ENCODE measurements around the gene SFTPA2.
"Not testable (repeated sequence)": the region's sequence is repeated elsewhere in the genome, so short reads cannot be mapped to it uniquely, and the experiment has no call there.

Gene SFTPA2

DNA sequence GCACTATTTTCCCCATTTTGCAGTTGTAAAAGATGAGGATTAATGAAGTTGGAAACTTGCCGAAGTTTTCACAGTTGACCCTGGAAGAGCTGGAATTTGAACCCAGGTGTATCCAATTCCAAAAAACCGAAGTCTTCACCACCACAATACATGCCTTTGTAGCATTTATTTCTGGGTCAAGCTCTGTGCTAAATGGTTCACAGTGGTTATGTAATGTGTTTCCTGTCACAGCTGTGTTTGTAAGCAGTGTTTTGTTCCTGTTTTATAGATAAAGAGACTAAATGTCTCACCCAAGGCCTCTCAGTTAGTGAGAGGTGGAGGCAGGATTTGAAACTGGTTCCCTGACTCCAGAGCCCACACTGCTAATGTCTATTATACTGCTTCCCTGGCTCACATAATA lies 17.6 kb downstream of the SFTPA2 start:
- ChIA-PET POLR2A (no interaction called here), CTCF (interaction anchor here (1.0 kb wide), 1 partner anchor 12 kb away, joined by 3 read pairs; no protein-coding TSS in a partner anchor)
- TF ChIP-seq HDGF (IDR thresholded peaks at IDR 0.05; ENCODE audit: borderline replicate concordance) (no peak), BHLHE40 (IDR thresholded peaks at IDR 0.05; ENCODE audit: borderline replicate concordance) (no peak), FOXK2 (IDR thresholded peaks at IDR 0.05) (no peak), TARDBP (IDR thresholded peaks at IDR 0.05) (no peak), L3MBTL2 (conservative IDR thresholded peaks at IDR 0.05) (no peak), FOXA1 (IDR thresholded peaks at IDR 0.05) (no peak), SP1 (IDR thresholded peaks at IDR 0.05) (no peak)
- no peak for DNase-seq (ENCODE audit: extremely low spot score)

DNA sequence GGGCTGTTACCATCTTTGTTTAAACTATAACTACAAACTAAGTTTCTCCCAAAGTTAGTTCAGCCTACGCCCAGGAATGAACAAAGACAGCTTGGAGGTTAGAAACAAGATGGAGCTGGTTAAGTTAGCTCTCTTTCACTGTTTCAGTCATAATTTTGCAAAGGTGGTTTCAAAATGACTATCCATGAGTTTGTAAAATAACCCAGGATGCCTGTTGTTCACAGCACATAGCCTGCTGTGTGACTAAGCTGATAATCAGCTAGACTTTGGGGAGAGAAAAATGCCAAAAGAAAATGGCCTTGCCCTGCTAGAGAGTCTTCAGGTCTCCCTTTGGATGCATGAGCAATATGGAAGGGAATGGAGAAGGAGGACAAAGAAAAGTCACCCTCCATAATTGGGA lies 19.3 kb downstream of the SFTPA2 start:
- DNase-seq (ENCODE audit: extremely low spot score); POLR2A ChIA-PET; CTCF ChIA-PET: not testable (repeated sequence)

DNA sequence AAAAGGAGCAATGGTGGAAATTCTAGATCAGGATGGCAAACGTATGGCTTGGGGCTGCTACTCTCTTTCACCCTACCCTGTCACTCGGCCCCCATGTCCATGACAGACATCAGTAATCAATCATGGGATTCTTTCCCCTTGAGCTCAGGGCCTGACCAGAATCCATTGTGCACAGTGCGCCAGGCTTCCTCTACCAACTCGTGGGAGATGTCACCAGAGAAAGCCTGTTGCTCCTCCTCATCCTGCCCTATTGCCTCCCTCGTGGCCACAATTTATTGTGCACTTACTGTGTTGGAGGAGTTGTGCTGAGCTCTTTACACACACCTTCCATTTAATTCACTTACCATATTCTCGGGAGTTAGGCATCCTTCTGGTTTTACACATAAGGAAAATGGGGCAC lies 21.9 kb downstream of the SFTPA2 start:
- CTCF ChIA-PET; DNase-seq (ENCODE audit: extremely low spot score); POLR2A ChIA-PET: not testable (repeated sequence)

DNA sequence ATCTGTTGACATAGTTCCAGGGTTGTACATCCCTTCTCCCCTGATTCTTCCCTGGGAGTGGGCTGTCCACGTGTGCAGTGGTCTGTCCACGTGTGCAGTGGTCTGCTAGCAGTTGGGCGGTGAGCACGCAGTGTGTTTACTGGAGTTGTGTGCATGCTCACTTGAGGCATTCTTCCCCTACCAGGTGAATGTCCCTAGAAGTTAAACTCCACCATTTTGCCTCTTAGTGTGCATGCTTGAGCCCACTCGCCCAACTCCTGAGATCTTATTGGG lies 26.4 kb downstream of the SFTPA2 start:
- CTCF ChIA-PET; DNase-seq (ENCODE audit: extremely low spot score): not testable (repeated sequence)

DNA sequence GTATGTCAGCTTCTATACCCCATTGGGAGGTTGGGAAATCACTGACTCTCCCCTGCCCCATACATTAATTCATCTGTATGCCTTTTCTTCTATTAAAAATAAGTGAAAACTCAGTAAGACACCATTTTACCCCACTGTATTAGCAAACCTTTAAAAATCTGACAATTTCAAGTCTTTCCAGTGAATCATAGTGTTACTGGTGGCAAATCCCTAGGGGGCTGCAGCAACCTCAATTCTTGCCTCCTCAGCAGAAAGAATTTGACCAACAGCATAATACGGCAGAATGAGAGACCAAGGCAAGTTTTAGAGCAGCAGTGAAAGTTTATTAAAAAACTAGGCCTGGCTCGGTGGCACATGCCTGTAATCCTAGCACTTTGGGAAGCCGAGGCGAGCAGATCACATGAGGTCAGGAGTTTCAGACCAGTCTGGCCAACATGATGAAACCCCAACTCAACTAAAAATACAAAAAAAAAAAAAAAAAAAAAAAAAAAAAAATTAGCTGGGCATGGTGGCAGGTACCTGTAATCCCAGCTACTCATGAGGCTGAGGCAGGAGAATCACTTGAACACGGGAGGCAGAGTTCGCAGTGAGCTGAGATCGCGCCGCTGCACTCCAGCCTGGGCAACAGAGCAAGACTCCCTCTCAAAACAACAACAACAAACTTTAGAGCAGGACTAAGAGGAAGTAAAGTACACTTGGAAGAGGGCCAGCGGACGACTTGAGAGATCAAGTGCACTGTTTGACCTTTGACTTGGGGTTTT lies 26.9 kb downstream of the SFTPA2 start:
- DNase-seq (ENCODE audit: extremely low spot score); POLR2A ChIA-PET; CTCF ChIA-PET: not testable (repeated sequence)

More for the DNA sequence above, 26.4 kb downstream of the SFTPA2 start:
- POLR2A ChIA-PET = not testable (repeated sequence)

DNA sequence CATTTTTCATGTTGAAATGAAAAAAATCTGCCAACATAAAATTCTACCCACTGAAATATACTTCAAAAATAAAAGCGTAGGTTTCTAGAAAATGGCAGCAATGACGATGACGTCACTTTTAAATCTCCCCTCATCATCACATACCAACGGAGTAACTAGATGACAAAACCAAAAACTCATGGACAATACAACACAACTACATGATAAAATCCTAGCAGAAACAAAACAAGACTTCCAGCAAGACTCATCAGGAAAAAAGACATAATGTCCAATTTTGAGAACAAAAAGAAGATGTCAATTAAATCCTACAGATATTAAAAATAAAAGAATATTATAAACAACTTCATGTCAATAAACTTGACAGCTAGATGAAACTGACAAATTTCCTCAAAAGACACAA lies 31.9 kb downstream of the SFTPA2 start:
- DNase-seq (ENCODE audit: extremely low spot score); POLR2A ChIA-PET; CTCF ChIA-PET: not testable (repeated sequence)

DNA sequence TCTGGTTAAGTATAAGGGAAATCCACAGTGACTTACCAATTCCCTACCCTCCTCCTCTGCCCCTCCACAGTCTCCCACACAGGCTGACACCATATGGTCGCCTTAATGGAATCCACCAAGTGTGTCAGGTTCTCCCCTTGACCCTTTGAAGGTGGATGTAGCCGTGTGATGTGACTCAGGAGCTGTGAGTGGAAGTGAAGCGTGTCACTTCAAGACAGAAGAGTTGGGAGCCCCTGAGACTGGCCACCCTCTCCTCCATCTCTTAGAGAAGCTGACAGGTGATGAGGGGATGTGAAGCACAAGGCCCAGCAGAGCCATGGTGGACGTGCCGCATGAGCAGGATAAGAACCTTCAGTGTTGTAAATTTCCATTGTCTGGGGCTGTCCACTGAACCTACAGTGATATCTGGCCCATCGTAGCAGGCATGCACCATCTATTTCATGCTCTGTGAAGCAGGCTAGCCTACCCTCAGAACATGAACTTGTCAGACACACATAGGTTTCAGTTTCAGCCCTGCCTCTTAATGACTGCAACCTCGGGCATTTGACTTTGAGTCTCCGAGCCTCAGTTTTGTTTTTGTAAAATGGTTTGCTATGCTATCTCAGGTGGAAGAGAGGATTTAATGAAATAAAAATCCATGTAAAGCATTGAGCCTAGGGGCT lies 35.0 kb downstream of the SFTPA2 start:
- DNase-seq (ENCODE audit: extremely low spot score); POLR2A ChIA-PET; CTCF ChIA-PET: not testable (repeated sequence)

DNA sequence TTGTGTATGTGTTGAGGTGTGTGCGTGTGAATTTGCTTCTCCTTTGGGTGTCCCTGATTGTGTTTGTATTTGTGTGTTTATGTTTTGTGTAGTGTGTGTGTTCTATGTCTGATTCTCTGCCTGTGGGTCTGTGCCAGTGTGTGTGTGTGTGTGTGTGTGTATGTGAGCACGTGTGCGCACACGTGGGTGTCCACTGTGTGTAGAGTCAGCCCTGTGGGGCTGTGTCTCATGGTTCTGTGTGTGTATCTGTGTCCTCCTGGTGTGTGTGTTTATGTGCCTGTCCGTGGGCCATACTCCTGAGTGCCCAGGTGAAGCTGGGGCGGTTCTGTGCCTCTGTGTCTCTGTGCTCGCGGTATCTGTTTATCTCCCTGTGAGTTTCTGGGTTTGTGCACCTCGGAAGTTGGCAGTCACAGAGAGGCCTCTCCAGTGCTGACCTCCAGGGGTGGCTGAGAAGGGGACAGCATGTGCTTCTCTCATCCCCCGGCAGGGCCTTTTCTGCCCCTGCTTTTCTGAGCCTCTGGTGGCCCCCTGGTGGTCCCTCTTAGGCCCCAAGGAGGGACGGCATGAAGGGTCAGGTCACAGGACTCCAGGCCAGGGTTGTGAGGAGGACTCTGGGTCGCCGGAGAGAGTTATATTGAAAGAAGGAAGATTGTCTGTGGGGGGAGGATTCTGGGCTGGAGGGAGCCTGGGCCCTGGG lies 36.9 kb downstream of the SFTPA2 start:
- CTCF ChIA-PET; POLR2A ChIA-PET; DNase-seq (ENCODE audit: extremely low spot score): not testable (repeated sequence)

DNA sequence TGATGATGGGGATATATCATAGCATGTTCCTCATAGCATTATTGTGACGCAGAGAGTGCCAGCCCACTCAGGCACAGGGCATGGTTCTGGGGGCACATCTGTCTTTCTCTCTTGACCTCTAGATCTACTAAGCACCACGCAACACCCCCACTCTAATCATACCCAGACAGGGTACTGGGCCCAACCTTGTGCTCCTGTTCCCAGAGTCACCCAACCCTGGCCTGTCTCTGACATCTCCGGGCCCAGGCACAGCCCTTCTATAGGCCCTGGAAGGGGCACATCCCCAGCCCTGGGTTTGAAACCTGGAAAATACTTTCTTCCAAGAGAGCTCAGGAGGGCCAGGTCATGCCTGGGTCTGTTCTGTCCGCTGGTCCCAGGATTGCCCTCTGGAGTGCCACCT lies 37.7 kb downstream of the SFTPA2 start:
- DNase-seq (ENCODE audit: extremely low spot score); CTCF ChIA-PET; POLR2A ChIA-PET: not testable (repeated sequence)

DNA sequence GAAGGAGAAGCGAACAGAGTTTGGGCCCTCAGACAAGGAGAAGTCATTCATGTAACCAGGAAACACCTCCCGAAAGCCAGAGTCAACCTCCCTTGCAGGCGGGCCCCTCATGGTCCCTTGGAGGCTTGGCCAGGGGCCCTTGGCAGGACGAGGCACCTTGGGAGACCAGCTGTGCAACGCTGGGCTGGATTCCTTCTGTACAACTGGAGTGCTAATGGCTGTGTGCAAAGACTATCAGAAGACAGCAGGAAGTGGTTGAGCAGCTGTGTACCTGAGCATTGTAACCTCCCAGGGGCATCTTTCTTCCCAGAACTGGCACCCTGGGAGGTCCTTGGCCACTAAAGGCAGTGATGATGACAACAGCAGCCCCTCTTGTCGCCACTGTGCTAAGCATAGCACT lies 38.5 kb downstream of the SFTPA2 start:
- CTCF ChIA-PET; DNase-seq (ENCODE audit: extremely low spot score); POLR2A ChIA-PET: not testable (repeated sequence)

DNA sequence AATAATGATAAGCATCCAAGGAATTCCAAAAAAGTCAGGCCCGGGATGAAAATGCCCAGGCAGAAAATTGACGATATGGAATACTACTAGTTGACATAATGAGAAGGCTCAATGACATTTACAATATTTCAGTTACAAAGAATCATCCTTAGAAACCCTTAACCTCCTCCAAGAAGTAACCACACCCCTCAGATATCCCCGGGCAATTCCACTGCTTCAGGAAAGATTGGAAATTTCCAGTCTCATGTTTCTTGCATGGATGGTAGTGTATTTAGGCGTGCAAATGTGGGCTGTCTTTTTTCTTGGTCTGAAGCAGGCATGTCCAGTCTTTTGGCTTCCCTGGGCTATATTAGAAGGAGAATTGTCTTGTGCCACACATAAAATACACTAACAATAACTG lies 42.6 kb downstream of the SFTPA2 start:
- DNase-seq (ENCODE audit: extremely low spot score); POLR2A ChIA-PET; CTCF ChIA-PET: not testable (repeated sequence)

DNA sequence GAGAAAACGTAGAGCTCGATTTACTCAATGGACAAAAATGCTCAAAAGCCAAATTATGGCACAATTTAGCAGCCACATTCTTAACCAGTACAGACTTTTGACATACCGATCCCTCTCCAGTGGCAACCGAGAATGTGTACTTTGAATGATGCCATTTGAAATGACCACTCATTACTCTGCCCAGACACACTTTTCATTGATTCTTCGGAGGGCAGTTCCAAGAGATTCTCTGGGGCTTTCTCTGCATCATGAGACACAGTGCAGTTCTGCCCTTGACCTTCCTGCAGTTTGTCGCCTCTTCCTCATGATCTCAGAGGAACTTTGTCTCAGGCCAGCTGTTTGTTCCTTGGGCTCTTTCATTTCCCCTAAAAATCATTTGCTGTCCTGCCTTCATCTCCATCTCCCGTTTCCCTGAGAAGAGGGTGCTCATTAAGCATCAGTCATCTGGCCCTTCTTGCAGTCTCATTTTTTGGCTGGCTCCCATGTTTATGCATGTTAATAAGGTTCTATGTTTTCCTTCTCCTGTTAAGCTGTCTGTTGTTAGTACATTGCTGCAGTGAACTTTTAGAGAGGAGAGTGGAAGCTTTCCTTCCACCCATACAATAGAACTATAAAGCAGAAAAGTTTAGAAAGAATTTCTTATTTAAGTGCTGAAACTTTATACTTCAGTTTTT lies 43.5 kb downstream of the SFTPA2 start:
- not testable (repeated sequence) for DNase-seq (ENCODE audit: extremely low spot score)

DNA sequence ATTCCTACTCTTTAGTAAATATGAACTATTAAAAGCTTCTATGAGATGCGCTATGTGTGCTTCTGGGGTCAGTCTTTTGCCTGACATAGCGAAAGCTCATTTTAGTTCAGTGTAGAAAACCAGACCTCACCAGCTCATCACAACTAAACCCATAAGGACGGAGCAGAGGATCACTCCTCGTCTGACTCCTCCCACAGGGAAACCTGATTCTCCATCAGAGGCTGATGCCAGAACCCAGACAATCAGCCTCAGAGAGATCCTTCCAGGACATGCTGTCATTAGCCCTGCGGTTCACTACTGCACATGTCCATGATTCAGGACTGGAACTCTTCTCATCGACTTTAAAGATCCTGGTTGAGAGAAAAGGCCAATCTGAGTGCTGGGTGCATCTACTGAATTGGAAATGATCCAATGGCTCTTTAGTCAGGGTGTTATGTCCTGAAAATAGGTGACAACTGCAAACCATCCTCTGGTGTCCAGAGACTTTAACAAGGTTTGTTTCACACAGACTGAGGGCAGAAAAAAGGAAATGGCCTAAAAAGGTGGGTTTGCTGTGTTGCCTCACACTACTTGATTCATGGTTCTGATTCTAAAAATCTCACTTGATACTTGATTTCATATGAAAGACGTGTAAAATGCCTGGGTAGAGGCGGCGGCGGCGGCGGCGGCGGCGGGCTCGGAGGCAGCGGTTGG lies 48.2 kb downstream of the SFTPA2 start, which contains the start of gene EIF5AL1:
TSS of gene EIF5AL1 (plus strand) at position 643 of the 693 bp plus-strand sequence. CDS start 117 bp downstream, outside the sequence.
- DNase-seq (ENCODE audit: extremely low spot score); POLR2A ChIA-PET; CTCF ChIA-PET: not testable (repeated sequence)

More for the DNA sequence above, 43.5 kb downstream of the SFTPA2 start:
- POLR2A ChIA-PET, CTCF ChIA-PET: not testable (repeated sequence)

DNA sequence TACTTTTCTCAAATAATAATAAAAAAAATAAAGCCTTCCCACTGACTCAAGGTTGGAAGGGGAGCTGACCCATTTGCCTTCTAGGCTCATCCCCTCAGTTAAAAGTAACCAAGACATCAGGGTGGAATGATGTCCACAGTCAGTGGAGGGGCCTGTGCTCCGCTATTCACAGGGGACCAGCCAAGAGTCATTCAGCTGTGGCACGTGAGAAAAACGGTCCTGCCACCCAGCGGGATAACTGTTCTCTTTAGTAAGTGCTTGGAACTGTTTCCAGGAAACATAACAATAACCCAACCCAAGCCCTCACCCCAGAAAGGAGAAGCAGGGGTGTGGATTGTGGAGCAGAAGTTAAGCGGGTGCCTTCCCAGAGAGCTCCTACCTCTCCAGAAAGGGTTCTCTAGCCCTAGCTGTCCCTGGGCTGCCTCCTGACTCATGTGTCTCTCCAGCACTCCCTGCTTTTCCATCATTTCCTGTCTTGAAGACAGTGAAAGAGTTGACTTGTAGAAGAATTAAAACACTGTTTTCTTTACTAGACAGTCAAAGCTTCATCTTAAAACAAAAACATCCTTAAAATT lies 50.2 kb downstream of the SFTPA2 start:
- CTCF ChIA-PET, POLR2A ChIA-PET: not testable (repeated sequence)

DNA sequence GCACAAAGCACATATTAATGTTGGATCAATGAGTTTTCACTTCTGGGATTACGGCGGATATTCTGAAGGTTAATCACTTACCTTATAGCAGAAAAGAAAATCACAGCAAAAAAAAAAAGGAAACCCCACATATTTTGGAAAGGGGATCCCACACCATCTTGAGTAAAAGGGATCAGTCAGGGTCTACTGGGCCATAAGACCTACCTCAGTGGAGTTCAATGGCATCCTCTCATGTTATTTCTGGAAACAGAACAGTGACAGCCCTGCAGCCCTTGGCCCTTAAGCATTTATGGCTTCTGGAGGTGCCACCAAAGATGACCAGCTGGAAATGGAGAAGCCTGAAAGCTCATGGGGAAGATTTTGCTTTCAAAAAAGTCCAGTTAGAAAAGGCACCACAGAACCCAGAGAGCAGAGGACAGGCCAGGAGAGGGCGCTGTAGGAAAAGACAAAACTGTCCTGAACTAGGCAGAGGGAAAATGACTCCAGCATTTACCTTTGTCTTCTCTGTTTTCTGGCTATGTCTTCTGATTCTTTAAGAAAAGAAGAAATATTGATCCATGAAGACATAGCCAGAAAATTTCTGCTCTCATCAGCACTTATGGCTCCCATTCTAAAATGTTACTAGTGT lies 50.8 kb downstream of the SFTPA2 start:
- POLR2A ChIA-PET = not testable (repeated sequence)

More for the DNA sequence above, 50.2 kb downstream of the SFTPA2 start:
- DNase-seq (ENCODE audit: extremely low spot score) = not testable (repeated sequence)

DNA sequence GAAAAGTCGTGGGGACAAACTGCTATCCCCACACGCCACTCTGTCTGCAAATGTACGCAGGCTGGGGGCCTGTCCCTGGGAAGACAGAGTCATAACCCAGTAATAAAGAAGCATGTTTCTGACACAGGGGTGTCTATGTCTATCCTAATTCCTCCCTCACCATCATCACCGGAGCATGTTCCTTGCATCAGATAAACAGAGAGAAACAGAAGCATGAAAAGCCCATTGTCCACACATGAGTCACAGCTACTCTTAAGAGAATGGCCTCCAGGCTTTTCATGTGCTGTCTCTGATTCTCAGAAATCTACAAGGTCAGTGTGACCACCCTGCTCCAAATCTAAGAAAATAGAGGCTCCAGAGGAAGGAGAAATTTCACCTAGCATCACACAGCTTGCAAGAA lies 52.0 kb downstream of the SFTPA2 start:
- CTCF ChIA-PET; DNase-seq (ENCODE audit: extremely low spot score); POLR2A ChIA-PET: not testable (repeated sequence)

More for the DNA sequence above, 50.8 kb downstream of the SFTPA2 start:
- DNase-seq (ENCODE audit: extremely low spot score); CTCF ChIA-PET: not testable (repeated sequence)
